Left ventricle myocardium superior (tissue), 1 donor: ENCODE measurements around the gene NDST3. TPM values are rescaled to one million over a fixed set of nuclear protein-coding genes. Genes with fewer than 3 reads are reported as not detected.
"Not testable (repeated sequence)": the region's sequence is repeated elsewhere in the genome, so short reads cannot be mapped to it uniquely, and the experiment has no call there.

Experiments
- ATAC-seq: fragments of 200-7000 bp; cut with Tn5 transposase; one replicate; pipeline ENCODE4 v1.9.1; 2020; ENCODE audit warnings: mild to moderate bottlenecking, moderate library complexity
- DNase-seq: peaks from one replicate; pipeline ENCODE4 v3.0.0-alpha.2; 2020
- intact Hi-C: fragments of 100-400 bp; cut with micrococcal nuclease; formaldehyde crosslinking; loops from one replicate; pipeline ENCODE4 v1.11.0; 2022
- total RNA-seq: library from RNA; stranded (reverse); fragmentation: NEBNext Ultra II Directional; extraction: Animal tissue kit (Norgen Biotek cat#: 25700); gene quantifications from one replicate; pipeline ENCODE4 v1.2.1, GENCODE V29; 2021
- donor health status: DM: no; HTN: yes; CAD: no; lungs with severe emphysema.

Gene NDST3
- total RNA-seq, 1 donor from 2014 or later = not detected

DNA sequence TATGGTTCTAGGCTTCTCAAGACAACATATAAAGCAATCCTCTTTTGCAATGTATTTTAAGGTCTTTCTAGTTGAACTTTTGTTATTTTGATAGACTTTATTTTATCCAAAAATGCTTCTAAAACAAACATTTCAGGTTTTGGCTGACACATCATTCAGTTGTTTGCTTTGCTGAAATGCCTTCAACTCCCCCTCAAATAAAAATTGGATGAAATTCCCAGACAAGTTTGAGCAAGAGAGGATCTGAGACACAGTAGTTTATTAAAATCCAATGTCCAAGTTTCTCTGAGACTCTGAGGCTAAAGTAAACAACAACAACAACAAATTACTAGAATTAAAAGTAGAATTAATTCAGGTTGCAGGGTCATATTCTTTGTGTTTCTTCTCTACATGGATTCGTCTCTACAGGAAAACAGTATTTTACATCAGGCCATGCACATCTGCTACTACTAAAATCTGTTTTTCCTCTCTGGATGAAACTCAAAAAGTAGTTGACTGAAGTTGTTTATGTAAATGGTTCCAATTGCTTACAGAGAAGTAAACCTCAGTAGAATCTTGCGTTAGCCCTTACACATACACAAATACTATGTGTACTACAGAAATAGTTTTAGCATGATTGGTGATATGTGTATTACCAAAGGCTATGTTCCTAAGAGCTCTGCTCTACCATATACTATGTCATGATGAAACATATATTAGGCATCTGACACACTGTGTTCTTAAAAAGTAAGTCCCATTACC, 253.6 kb downstream of the NDST3 start:
- DNase-seq (no peak), ATAC-seq (no peak)
- intact Hi-C loops = no loop called here

DNA sequence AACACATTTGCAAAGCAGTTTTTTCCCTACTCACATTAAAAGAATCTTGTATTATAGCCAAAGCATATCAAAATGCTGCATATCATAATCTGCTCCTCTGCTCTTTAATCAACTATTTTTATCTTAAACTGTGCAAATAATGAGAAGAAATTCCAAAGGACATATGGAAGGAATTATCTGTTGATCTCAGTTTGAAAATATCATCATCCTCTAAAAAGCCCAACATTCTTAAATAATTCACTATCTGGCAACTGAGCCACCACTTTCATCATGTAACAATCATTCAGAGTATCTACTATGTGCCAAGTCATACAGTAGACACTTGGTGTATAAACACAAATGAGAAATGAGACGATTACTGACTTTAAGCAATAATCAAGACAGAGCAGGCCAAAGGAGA, 255.5 kb downstream of the NDST3 start:
- intact Hi-C loops = no loop called here
- no peak for ATAC-seq
- no peak for DNase-seq

DNA sequence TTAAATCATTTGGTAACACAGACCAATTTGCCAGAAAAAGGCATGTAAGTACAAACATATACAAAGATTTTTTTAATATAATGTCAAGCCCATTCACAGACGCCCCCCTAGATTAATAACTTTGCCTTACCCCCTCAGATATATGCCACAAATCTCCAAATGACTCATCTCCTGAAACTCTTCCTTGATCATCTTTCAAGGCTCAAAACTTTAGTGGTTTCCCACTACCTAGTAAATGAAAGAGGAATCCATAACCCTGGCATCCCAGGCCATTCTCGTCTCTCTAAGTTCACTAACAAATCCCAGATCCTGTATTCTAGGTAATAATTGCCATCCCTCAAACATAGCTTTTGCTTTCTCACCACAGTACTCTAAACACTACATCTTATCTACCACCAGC, 256.7 kb downstream of the NDST3 start:
- ATAC-seq = no peak

DNA sequence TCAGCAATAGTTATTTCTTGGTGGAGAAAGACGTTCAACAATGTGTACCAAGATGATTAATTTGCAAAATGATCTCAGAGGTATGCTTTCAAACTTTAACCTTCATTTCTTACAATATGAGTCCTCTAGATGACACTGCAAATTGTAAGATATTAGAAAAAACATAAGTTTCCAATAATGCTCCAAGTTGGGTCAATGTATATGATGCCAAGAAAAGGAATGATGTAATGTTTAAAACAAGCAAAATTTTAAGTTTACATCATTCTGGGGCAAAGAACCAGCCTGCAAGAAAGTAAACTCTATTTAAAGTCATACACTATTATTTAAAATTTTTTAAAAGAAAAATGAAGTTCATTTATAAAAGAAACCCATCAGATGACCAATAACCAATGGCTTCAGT, 262.4 kb downstream of the NDST3 start:
- DNase-seq (no peak), ATAC-seq (no peak)
- intact Hi-C loops = no loop called here

More for the DNA sequence above, 256.7 kb downstream of the NDST3 start:
- DNase-seq = no peak
- intact Hi-C loops = no loop called here

DNA sequence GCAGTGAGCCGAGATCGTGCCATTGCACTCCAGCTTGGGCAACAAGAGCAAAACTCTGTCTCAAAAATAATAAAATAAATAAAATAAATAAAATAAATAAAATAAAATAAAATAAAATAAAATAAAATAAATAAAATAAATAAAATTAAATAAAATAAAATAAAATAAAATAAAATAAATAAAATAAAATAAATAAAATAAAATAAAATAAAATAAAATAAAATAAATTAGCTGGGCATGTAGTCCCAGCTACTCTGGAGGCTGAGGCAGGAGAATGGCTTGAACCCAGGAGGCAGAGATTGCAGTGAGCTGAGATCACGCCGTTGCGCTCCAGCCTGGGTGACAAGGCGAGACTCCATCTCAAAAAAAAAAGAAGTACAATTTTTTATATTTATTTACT, 265.3 kb downstream of the NDST3 start:
- ATAC-seq, DNase-seq, intact Hi-C loops: not testable (repeated sequence)

DNA sequence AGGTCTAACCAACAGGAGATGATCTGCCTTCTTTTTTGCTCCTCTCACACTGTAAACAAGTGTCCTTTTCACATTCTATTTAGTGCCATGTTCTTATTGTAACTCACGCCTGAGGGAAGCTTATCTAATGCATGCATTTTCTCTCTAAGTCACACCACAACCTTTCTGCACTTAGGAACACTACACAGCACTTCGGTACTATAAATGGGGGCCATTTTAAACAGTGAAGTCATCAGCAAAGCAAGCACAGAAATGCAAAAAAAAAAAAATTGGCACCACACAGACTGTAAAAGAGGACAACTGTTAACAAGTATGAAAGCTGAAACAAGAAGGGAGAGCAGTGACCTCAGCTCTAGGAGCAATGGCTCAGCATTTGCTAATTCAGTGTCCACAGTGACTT, 273.4 kb downstream of the NDST3 start:
- no peak for ATAC-seq
- intact Hi-C loops = no loop called here

More for the DNA sequence above, 273.4 kb downstream of the NDST3 start:
- DNase-seq = no peak
